NCI-H510A treated with DMSO at 0.1 percent for 48 hours (cell line): ENCODE measurements around the gene EVC.

Experiments used
- DNase-seq: peaks from one replicate; lab custom pipeline; 2025; lab: John Stamatoyannopoulos, UW

EVC gene

GRCh38 chr4:5730993-5731990 is 20.3 kb downstream of the EVC start:
- no peak for DNase-seq

DNA sequence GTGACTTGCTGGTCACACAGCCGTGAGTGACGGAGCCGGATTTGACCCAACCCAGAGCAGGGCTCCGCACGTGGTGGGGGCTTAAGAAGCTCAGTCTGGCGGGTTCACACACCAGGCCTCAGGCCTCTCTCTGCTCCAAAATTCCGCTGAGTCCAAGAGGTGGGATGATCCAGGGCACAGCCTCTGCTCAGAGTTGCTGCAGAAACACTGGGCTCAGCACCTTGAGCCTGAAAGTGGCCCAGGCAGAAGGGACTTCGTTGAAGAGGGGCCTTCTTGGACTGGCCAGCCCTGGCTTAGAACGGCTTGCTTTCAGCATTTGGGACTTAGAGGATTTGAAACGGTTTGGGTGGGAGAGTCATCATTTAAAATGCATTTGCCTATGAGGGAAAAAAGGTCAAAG is 21.2 kb downstream of the EVC start:
- no peak for DNase-seq

DNA sequence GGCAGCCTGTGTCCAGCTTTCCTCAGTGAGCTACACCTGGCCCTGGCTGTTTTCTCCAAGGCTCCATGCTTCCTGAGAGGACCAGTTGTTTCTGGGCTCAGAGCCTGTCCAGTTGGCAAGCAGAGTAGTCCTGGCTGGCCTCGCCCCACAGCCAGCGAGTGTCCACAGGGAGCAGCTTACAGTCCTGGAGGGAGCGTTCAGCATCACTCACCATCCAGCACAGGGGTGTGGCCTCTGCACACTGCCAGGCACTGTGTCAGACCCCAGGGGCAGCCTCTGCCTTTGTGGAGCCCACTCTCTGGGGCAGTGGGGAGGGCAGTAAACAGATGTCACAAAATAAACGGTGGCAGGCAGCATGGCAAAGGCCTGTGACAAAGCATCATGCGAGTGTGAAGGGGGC is 23.9 kb downstream of the EVC start:
- DNase-seq = no peak

- no peak for DNase-seq
Measured at GRCh38 chr4:5735463-5735862, 24.5 kb downstream of the EVC start.

DNA sequence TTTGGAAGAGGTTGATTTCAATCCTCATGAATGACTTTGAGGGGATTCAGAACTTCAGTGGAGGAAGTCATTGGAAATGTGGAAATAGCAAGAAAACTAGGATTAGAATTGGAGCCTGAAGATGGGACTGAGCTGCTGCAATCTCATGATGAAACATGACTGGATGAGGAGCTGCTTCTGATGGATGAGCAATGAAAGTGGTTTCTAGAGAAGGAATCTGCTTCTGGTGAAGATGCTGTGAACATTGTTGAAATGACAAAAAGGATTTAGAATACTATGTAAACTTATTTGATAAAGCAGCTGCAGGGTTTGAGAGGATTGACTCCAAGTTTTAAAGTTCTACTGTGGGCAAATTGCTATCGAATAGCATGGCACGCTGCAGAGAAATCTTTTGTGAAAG is 27.1 kb downstream of the EVC start:
- no peak for DNase-seq

- no peak for DNase-seq
Measured at GRCh38 chr4:5742388-5742787, 31.4 kb downstream of the EVC start.

DNA sequence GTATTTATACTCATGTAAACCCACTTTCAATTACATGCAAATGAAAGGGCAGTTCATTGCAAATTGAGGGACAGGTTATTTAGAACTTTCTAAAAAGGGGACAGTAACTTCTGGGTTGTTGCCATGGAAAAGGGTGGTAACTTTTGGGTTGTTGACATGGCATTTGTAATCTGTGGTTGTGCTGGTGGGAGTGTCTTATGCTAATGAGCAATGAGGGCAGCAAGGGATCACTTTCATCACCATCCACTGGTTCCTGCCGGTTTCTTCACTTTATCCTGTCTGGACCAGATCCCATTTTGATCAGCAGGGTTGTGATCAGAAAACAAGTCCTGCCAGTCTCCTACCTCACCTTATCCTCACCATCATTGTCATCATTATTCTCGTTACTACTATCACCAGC is 32.0 kb downstream of the EVC start:
- DNase-seq = no peak

DNA sequence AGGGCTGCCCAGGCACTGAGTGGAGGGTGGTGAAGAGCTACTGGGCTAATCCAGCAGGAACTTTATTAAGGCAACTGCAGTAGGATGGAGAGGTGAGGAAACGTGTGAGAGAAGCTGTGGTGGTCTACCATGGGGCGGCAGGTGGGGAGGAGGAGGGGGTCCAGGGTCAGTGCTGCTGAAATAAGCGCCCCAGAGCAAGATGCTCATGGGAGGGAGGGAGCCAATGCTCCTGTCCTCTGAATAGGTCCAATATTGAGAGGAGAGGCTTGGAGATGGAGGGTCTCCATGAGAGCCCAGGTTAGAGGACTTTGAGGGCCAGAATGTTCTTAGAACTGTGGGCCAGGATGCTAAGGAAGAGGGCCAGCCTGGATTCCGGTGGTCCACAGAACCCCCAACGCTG is 35.2 kb downstream of the EVC start:
- DNase-seq = no peak

DNA sequence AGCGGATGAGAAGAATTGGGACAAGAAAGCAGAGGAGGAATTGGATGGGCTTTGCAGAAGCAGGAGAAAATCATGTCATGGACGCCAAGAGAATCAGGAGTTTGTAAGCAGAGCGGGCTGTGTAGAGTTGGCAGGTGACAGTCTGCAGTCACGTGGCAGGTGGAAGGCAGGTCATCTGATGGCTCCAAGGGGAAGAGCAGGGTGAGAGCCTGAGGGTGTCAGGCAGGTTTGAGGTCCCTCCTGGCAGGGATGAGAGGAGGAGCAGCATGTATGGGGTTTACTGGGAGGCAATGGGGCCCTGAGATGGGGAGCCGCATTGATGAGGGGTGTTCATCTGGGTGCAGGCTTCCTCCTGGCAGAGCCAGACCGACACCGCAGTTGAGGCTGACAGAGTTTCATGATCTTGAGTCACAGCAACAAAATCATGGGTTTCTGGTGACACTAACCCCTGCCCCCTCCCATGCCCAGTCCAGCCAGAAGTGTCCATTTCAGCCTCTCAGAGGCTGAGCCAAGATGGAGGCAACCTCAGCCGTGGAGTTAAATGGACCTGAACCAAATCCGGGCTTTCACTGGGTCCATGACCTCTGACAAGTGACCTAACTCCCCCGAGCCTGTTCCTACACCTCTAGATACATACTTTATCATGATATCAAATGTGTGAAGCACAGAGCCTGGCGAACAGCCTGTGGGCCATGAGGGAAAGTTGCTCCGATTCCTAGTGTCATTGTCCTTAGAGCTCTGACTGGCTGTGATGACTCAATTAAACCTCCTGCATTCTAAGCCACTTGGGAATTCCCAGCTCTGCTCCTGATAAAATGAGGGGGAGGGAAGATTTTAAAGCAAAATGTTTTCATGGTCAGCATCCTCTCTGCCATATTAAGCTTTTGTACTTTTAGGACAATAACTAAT is 36.1 kb downstream of the EVC start:
- DNase-seq = no peak

DNA sequence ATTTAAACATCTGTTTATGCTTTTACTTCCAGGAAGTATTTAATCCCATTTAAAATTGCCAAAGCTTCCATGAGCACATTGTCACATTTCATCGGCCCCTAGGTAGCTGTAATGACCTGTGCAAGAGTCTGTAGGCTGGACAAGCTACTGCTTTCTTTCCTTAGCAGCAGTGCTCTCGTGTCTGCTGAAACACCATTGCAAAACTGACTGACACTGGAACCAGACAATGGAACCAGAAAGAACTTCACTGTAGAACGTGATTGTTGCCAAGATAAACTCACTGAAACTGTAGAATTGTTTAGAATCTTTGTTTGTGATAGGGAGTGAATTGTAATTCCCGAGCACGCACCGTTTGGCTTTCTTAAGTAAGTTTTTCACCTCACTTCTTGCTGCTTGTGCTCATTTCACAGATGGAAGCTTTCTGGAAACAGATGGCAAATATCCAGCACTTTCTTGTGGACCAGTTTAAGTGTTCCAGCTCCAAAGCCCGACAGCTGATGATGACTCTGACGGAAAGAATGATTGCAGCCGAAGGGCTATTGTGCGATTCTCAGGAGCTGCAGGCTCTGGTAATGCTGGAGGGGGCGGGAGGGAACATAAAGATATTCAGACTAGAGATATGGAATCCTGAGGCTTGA is 36.9 kb downstream of the EVC start:
- DNase-seq = no peak

GRCh38 chr4:5749568-5749967 is 38.6 kb downstream of the EVC start:
- no peak for DNase-seq

- no peak for DNase-seq
Measured at GRCh38 chr4:5750052-5750945, 39.3 kb downstream of the EVC start.

- no peak for DNase-seq
Measured at GRCh38 chr4:5750946-5751665, 40.1 kb downstream of the EVC start.

DNA sequence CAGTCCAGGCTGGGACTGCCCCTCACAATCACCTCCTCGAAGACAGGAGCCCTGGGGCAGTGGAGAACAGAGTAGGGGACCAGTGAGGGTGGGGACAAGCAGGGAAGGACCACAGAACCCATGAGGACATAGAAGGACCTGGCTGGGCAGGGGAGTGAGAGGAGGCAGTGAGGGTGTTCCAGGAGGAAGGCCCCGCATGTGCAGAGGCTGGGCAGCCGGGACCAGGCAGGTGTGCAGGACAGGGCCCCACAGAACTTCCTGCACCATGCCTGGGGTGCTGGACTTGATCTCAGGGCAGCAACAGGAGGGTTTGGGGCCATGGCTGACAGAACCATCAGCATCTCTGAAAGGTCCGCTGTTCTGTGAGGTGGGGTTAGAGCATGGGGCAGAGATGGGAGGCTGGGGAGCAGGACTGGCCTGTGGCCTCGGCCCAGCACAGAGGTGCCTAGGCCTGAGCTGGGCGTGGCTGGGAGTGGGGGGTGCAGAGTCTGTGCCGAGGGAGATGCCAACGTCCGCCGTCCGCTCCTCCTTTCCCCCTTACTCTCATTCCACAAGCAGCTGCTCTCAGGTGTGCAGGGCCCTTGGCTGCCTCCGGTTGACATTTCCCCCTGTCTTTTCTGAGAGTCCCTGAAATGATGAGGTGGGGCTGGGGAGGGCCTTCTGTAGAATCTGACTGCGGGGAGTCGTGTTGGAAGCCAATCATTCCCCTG is 40.8 kb downstream of the EVC start:
- no peak for DNase-seq

GRCh38 chr4:5752376-5753184 is 41.6 kb downstream of the EVC start:
- no peak for DNase-seq

- no peak for DNase-seq
Measured at GRCh38 chr4:5753366-5753765, 42.4 kb downstream of the EVC start.

GRCh38 chr4:5753766-5754528 is 42.9 kb downstream of the EVC start:
- DNase-seq = no peak

DNA sequence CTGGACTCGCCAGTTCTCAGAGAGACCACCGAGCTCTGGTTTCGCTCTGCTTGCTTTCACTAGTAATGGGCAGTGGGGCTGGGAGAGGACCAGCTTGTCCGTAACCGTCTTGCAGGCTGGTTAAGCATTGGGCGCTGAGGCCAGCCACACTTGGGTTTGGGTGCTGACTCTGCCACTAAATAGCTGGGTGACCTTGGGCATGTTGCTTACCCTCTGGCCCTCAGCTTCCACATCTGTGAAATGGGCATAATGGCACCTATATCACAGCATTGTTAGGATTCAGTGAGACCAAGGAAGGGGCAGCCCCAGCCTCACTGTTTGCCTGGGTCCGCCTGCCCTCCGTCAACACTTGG is 43.5 kb downstream of the EVC start:
- no peak for DNase-seq
